ENCODE measurements around the gene STKLD1. TPM values are rescaled to one million over a fixed set of nuclear protein-coding genes. Genes with fewer than 3 reads are reported as not detected.

Gene STKLD1
- polyA plus RNA-seq, 2 of the 4 experiments (the other 2 are of a cell fraction), result 1.1 to 1.2 TPM

DNA sequence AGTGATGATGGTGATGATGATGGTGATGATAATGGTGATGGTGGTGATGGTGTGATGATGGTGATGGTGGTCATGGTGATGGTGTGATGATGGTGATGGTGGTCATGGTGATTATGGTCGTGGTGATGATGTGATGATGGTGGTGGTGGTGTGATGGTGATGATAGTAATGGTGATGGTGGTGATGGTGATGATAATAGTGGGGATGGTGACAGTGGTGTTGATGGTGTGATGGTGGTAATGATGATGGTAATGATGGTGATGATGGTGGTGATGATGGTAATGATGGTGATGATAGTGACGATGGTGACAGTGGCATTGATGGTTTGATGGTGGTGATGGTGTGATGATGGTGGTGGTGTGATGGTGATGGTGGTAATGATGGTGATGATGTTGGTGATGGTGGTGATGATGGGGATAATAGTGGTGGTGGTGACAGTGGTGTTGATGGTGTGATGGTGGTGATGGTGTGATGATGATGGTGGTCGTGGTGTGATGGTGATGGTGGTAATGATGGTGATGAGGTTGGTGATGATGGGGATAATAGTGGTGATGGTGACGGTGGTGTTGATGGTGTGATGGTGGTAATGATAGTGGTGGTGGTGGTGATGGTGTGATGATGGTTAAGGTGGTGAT, 6.5 kb downstream of the STKLD1 start:
- POLR2A ChIA-PET, result no interaction called here
- ATAC-seq, result no peak

DNA sequence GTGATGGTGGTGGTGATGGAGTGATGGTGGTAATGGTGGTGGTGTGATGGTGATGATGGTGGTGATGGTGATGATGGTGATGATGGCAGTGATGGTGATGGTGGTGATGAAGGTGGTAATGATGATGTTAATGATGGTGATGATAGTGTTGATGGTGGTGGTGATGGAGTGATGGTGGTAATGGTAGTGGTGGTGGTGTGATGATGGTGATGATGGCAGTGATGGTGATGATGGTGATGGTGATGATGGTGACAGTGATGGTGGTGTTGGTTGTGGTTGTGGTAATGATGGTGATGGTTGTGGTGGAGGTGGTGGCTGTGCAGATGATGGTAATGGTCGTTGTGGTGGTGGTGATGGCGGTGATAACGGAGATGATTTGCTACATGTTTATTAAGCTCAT, 7.3 kb downstream of the STKLD1 start:
- Histone ChIP-seq H3K9me3 (no peaks in the 10 kb centered on the region), H3K4me2 (no peak overlapping the region), H3K4me3 (no peak overlapping the region), H3K4me1 (no peaks in the 10 kb centered on the region), H3K27ac (no peak overlapping the region)
- FAIRE-seq (no peak), DNase-seq (ENCODE audit: low read depth in 1 of 2, low spot score in 1 of 2) (no peak), ATAC-seq (no peak)
- POLR2A ChIA-PET, result no interaction called here
- TF ChIP-seq BHLHE40 (IDR thresholded peaks at IDR 0.05; ENCODE audit: low read depth, low read length) (no peak), CHD2 (IDR thresholded peaks at IDR 0.05; ENCODE audit: low read length, partially characterized antibody) (no peak), CBX2 (IDR thresholded peaks at IDR 0.05; ENCODE audit: borderline replicate concordance, low read depth) (no peak), ATOH8 (CRISPR knock-in tag; IDR thresholded peaks at IDR 0.05; ENCODE audit: low read depth) (no peak), GATA3 (IDR thresholded peaks at IDR 0.05; ENCODE audit: borderline replicate concordance) (no peak), SREBF2 (IDR thresholded peaks at IDR 0.05) (no peak)
- CTCF ChIA-PET, result interaction anchor here (1.6 kb wide), 1 partner anchor 20 kb away, joined by 5 read pairs; no protein-coding TSS in a partner anchor
- 74% methylated on average over 3 of the region's 3 CpGs for WGBS (ENCODE audit: missing lambda C conversion rate)

More for the DNA sequence above, 6.5 kb downstream of the STKLD1 start:
- H3K4me3 ChIP-seq, result no peak overlapping the region
- TF ChIP-seq, protein P1, sequence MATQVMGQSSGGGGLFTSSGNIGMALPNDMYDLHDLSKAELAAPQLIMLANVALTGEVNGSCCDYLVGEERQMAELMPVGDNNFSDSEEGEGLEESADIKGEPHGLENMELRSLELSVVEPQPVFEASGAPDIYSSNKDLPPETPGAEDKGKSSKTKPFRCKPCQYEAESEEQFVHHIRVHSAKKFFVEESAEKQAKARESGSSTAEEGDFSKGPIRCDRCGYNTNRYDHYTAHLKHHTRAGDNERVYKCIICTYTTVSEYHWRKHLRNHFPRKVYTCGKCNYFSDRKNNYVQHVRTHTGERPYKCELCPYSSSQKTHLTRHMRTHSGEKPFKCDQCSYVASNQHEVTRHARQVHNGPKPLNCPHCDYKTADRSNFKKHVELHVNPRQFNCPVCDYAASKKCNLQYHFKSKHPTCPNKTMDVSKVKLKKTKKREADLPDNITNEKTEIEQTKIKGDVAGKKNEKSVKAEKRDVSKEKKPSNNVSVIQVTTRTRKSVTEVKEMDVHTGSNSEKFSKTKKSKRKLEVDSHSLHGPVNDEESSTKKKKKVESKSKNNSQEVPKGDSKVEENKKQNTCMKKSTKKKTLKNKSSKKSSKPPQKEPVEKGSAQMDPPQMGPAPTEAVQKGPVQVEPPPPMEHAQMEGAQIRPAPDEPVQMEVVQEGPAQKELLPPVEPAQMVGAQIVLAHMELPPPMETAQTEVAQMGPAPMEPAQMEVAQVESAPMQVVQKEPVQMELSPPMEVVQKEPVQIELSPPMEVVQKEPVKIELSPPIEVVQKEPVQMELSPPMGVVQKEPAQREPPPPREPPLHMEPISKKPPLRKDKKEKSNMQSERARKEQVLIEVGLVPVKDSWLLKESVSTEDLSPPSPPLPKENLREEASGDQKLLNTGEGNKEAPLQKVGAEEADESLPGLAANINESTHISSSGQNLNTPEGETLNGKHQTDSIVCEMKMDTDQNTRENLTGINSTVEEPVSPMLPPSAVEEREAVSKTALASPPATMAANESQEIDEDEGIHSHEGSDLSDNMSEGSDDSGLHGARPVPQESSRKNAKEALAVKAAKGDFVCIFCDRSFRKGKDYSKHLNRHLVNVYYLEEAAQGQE (IDR thresholded peaks at IDR 0.05), result no peak
- no peak for TF ChIP-seq SMC3 (IDR thresholded peaks at IDR 0.05)
- TF ChIP-seq, protein P2, sequence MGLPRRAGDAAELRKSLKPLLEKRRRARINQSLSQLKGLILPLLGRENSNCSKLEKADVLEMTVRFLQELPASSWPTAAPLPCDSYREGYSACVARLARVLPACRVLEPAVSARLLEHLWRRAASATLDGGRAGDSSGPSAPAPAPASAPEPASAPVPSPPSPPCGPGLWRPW (IDR thresholded peaks at IDR 0.05), result no peak
- no peak for TF ChIP-seq CHD4 (IDR thresholded peaks at IDR 0.05; ENCODE audit: borderline replicate concordance)
- TF ChIP-seq ZNF302 (CRISPR knock-in tag; IDR thresholded peaks at IDR 0.05), result no peak
- TF ChIP-seq, protein P3, sequence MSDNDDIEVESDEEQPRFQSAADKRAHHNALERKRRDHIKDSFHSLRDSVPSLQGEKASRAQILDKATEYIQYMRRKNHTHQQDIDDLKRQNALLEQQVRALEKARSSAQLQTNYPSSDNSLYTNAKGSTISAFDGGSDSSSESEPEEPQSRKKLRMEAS (IDR thresholded peaks at IDR 0.05), result no peak
- TF ChIP-seq JUNB (IDR thresholded peaks at IDR 0.05), result no peak
- TF ChIP-seq, protein P4, sequence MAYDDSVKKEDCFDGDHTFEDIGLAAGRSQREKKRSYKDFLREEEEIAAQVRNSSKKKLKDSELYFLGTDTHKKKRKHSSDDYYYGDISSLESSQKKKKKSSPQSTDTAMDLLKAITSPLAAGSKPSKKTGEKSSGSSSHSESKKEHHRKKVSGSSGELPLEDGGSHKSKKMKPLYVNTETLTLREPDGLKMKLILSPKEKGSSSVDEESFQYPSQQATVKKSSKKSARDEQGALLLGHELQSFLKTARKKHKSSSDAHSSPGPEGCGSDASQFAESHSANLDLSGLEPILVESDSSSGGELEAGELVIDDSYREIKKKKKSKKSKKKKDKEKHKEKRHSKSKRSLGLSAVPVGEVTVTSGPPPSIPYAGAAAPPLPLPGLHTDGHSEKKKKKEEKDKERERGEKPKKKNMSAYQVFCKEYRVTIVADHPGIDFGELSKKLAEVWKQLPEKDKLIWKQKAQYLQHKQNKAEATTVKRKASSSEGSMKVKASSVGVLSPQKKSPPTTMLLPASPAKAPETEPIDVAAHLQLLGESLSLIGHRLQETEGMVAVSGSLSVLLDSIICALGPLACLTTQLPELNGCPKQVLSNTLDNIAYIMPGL (CRISPR knock-in tag; IDR thresholded peaks at IDR 0.05; ENCODE audit: borderline replicate concordance), result no peak
- TF ChIP-seq PHF8 (IDR thresholded peaks at IDR 0.05; ENCODE audit: borderline replicate concordance, low read depth), result no peak
- no peak for TF ChIP-seq RAD21 (conservative IDR thresholded peaks at IDR 0.05 in 1 of 2, IDR thresholded peaks at IDR 0.05 in 1 of 2)
- no peak for TF ChIP-seq EP300 (IDR thresholded peaks at IDR 0.05)
- TF ChIP-seq NFE2L2 (conservative IDR thresholded peaks at IDR 0.05; ENCODE audit: low read length), result no peak
- TF ChIP-seq, protein P5, sequence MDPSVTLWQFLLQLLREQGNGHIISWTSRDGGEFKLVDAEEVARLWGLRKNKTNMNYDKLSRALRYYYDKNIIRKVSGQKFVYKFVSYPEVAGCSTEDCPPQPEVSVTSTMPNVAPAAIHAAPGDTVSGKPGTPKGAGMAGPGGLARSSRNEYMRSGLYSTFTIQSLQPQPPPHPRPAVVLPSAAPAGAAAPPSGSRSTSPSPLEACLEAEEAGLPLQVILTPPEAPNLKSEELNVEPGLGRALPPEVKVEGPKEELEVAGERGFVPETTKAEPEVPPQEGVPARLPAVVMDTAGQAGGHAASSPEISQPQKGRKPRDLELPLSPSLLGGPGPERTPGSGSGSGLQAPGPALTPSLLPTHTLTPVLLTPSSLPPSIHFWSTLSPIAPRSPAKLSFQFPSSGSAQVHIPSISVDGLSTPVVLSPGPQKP (IDR thresholded peaks at IDR 0.05; ENCODE audit: low read depth, low read length), result no peak
- no peak for TF ChIP-seq ZC3H11A (IDR thresholded peaks at IDR 0.05)
- TF ChIP-seq TFCP2L1 (CRISPR knock-in tag; IDR thresholded peaks at IDR 0.05), result no peak
- TF ChIP-seq RFX5 (IDR thresholded peaks at IDR 0.05), result no peak
- TF ChIP-seq CBX2 (IDR thresholded peaks at IDR 0.05; ENCODE audit: borderline replicate concordance, low read depth), result no peak
- TF ChIP-seq GATA3 (IDR thresholded peaks at IDR 0.05; ENCODE audit: borderline replicate concordance), result no peak
- no peak for TF ChIP-seq MYC (IDR thresholded peaks at IDR 0.05; ENCODE audit: borderline replicate concordance, low read length)
- H3K27ac ChIP-seq, result no peak overlapping the region
- CTCF ChIA-PET, result no interaction called here
- DNase-seq (ENCODE audit: low read depth in 1 of 2, low spot score in 1 of 2) (no peak), FAIRE-seq (no peak)
- H3K4me2 ChIP-seq, result no peak overlapping the region
- WGBS (ENCODE audit: missing lambda C conversion rate), result 26% methylated on average over 4 of the region's 4 CpGs
- no peaks in the 10 kb centered on the region for H3K9me3 ChIP-seq
- H3K4me1 ChIP-seq, result peaks cover 7% of the 10 kb centered on the region

All from A549 (cell line).